Astrocyte (in vitro differentiated cells and primary cell): Measurements from ENCODE around the gene TCIRG1.

Source experiments
- EZH2 ChIP-seq: IDR thresholded peaks from 2 replicates; pipeline ENCODE4 v1.6.1; 2012; ENCODE audit warnings: mild to moderate bottlenecking, low read length, inconsistent platforms; ENCODE audit not compliant: insufficient read depth
- TF ChIP-seq, protein P1 (sequence below): IDR thresholded peaks from 2 replicates; pipeline ENCODE4 v1.5.1; 2011; ENCODE audit warnings: low read depth, mild to moderate bottlenecking, inconsistent platforms, low read length, moderate library complexity; ENCODE audit not compliant: insufficient read depth

DNA sequence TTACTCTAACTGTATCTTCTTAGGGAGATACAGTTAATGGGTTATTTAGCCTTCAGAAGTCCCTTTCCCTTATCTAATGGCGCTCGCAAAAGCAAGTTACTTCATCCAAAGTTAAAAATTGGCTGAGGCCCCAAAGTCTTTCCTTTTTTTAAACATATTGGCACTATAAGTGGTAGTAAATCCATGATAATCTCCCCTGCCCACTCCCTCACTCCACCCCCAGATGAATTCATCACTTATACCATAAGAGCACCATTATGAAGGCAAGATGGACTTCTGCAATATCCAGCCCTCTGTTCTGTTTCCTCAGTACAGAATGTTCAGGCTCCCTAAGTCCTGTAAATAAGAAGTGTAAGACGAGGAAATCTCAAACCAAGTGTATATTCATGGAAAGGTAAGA, 44.7 kb downstream of the TCIRG1 start:
- TF ChIP-seq, protein P1, sequence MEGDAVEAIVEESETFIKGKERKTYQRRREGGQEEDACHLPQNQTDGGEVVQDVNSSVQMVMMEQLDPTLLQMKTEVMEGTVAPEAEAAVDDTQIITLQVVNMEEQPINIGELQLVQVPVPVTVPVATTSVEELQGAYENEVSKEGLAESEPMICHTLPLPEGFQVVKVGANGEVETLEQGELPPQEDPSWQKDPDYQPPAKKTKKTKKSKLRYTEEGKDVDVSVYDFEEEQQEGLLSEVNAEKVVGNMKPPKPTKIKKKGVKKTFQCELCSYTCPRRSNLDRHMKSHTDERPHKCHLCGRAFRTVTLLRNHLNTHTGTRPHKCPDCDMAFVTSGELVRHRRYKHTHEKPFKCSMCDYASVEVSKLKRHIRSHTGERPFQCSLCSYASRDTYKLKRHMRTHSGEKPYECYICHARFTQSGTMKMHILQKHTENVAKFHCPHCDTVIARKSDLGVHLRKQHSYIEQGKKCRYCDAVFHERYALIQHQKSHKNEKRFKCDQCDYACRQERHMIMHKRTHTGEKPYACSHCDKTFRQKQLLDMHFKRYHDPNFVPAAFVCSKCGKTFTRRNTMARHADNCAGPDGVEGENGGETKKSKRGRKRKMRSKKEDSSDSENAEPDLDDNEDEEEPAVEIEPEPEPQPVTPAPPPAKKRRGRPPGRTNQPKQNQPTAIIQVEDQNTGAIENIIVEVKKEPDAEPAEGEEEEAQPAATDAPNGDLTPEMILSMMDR: no peak
- TF ChIP-seq EZH2: no peak
